ENCODE data around the gene WDR54. TPM values are rescaled to one million over a fixed set of nuclear protein-coding genes. Genes with fewer than 3 reads are reported as not detected.
"Not testable (repeated sequence)": the region's sequence is repeated elsewhere in the genome, so short reads cannot be mapped to it uniquely, and the experiment has no call there.

The WDR54 gene
- total and polyA plus RNA-seq, 10 of the 15 experiments (the other 5 are each of a cell fraction or from before 2014, with no cell fraction given): 38.2 to 116 (median 89.1) TPM

- CTCF ChIA-PET: interaction anchor here (1.4 to 6.7 kb wide), 5 partner anchors 15 to 128 kb away, joined by 10 to 54 read pairs (median 10); partner anchors contain the start of genes AUP1, CCDC142, HTRA2 and TTC31
- not testable (repeated sequence) for DNase-seq (ENCODE audit: low read depth, low spot score)
These were observed 38.1 kb downstream of the WDR54 start for GRCh38 chr2:74459503-74460118.

More at GRCh38 chr2:74459503-74460118, 38.1 kb downstream of the WDR54 start:
- Histone ChIP-seq H3K4me2 (ENCODE audit: control insufficient read depth, insufficient read depth) (peak overlapping the region; percentile 87), H3K4me1 (ENCODE audit: control insufficient read depth, insufficient read depth, low read length) (peaks cover 19% of the 10 kb centered on the region), H3K4me3 (peak overlapping the region; percentile 99), H3K79me2 (ENCODE audit: control insufficient read depth, insufficient read depth, low read length) (peaks cover 28% of the 10 kb centered on the region)
- TF ChIP-seq POLR2A (IDR thresholded peaks at IDR 0.05; ENCODE audit: low read depth, low read length): peak; percentile 68
- TF ChIP-seq, protein P1, sequence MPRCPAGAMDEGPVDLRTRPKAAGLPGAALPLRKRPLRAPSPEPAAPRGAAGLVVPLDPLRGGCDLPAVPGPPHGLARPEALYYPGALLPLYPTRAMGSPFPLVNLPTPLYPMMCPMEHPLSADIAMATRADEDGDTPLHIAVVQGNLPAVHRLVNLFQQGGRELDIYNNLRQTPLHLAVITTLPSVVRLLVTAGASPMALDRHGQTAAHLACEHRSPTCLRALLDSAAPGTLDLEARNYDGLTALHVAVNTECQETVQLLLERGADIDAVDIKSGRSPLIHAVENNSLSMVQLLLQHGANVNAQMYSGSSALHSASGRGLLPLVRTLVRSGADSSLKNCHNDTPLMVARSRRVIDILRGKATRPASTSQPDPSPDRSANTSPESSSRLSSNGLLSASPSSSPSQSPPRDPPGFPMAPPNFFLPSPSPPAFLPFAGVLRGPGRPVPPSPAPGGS (IDR thresholded peaks at IDR 0.05; ENCODE audit: borderline replicate concordance, insufficient read depth, low read depth, low read length, poor library complexity, severe bottlenecking): peak; percentile 11
- 0 out of 2 replicates have a peak, but pooled peaks have one; percentile 33 for TF ChIP-seq POLR2AphosphoS2 (IDR thresholded peaks at IDR 0.05; ENCODE audit: low read depth, low read length)
- TF ChIP-seq SMAD5 (IDR thresholded peaks at IDR 0.05; ENCODE audit: low read depth): 0 out of 2 replicates have a peak, but pooled peaks have one; percentile 14
- peak; percentile 27; the same call in 1 of the 2 replicates for TF ChIP-seq MTA3 (IDR thresholded peaks at IDR 0.05; ENCODE audit: borderline replicate concordance, low read length)
- BruUV-seq (replicated peaks); intact Hi-C loops (cut with micrococcal nuclease; ENCODE audit: unreplicated experiment); H4K20me1 ChIP-seq (ENCODE audit: control insufficient read depth, insufficient read depth); H3K27me3 ChIP-seq (replicated peaks in 1 of 2; ENCODE audit: control insufficient read depth in 2 of 2, insufficient read depth in 2 of 2, low read length in 1 of 2); H3K27ac ChIP-seq (ENCODE audit: control insufficient read depth, insufficient read depth); H3K9ac ChIP-seq (ENCODE audit: control insufficient read depth, insufficient read depth, low read length); ATAC-seq; in situ Hi-C loops (cut with MboI); H3K36me3 ChIP-seq (ENCODE audit: control insufficient read depth in 2 of 2, insufficient read depth in 2 of 2, low read length in 1 of 2); FAIRE-seq; H3K9me3 ChIP-seq (replicated peaks; ENCODE audit: control insufficient read depth, insufficient read depth, low read length); H2AFZ ChIP-seq (ENCODE audit: control insufficient read depth, low read depth, low read length): not testable (repeated sequence)
- WGBS (ENCODE audit: insufficient coverage, insufficient replicate concordance, low lambda C conversion rate, missing lambda C conversion rate): 58% methylated on average over 13 of the region's 13 CpGs
- ChIA-PET RAD21 (ENCODE audit: unreplicated experiment) (interaction anchor here (1.2 to 1.8 kb wide), 4 partner anchors 13 to 68 kb away, joined by 4 to 11 read pairs (median 8); partner anchors contain the start of genes C2orf81, MRPL53, PCGF1 and WDR54), SMC1A (ENCODE audit: uncharacterized antibody, unreplicated experiment) (interaction anchor here (1.3 to 5.5 kb wide), 5 partner anchors 21 to 119 kb away, joined by 3 to 24 read pairs (median 8); partner anchors contain the start of genes C2orf81, CCDC142, TTC31 and WDR54), POLR2A (interaction anchor here (2.0 to 5.8 kb wide), 3 partner anchors 12 to 22 kb away, joined by 14 to 44 read pairs (median 29); partner anchors contain the start of genes CCDC142, MRPL53, RTKN and TTC31)

Measured in GM12878 (cell line).